ENCODE results near the gene DZIP3.

DZIP3 gene

GRCh38 chr3:108599677-108600409, 10.3 kb downstream of the DZIP3 start:
- TF ChIP-seq EZH2phosphoT487 (IDR thresholded peaks at IDR 0.05; ENCODE audit: borderline replicate concordance) (no peak), CTCF (conservative IDR thresholded peaks at IDR 0.05; ENCODE audit: low read length) (no peak)
- no peak overlapping the region for H3K4me2 ChIP-seq (ENCODE audit: low read depth, low read length, poor library complexity, severe bottlenecking)
- H2AFZ ChIP-seq (ENCODE audit: low read length) = 0 out of 2 replicates have a peak overlapping the region, but pooled peaks have one; percentile 7
- no peaks in the 10 kb centered on the region for H3K79me2 ChIP-seq (ENCODE audit: insufficient read depth, low read length)
- no peaks in the 10 kb centered on the region for H3K27me3 ChIP-seq (ENCODE audit: insufficient read depth, low read length, poor library complexity, severe bottlenecking)
- H3K36me3 ChIP-seq (ENCODE audit: insufficient read depth, low read length) = no peaks in the 10 kb centered on the region
- no peaks in the 10 kb centered on the region for H4K20me1 ChIP-seq (ENCODE audit: insufficient read depth, low read length, poor library complexity, severe bottlenecking)
- H3F3A ChIP-seq (ENCODE audit: low read depth) = peaks cover 6% of the 10 kb centered on the region; the same call in 1 of the 2 replicates
- H3K9me3 ChIP-seq (ENCODE audit: insufficient read depth, low read depth, low read length) = no peaks in the 10 kb centered on the region
- H3K9ac ChIP-seq (ENCODE audit: low read depth, low read length, poor library complexity, severe bottlenecking) = no peak overlapping the region
- H3K4me3 ChIP-seq (ENCODE audit: low read length, poor library complexity, severe bottlenecking) = no peak overlapping the region
- H3K9me2 ChIP-seq (replicated peaks; ENCODE audit: low read depth, low read length) = no peaks in the 10 kb centered on the region
- H3K4me1 ChIP-seq (ENCODE audit: insufficient read depth, low read length, poor library complexity, severe bottlenecking) = peaks cover 34% of the 10 kb centered on the region

- Histone ChIP-seq H3K9ac (ENCODE audit: low read depth, low read length, poor library complexity, severe bottlenecking) (no peak overlapping the region), H3K4me2 (ENCODE audit: low read depth, low read length, poor library complexity, severe bottlenecking) (peak overlapping the region; percentile 49), H2AFZ (ENCODE audit: low read length) (no peak overlapping the region), H3K9me3 (ENCODE audit: insufficient read depth, low read depth, low read length) (no peaks in the 10 kb centered on the region), H3K27me3 (ENCODE audit: insufficient read depth, low read length, poor library complexity, severe bottlenecking) (no peaks in the 10 kb centered on the region), H3K4me1 (ENCODE audit: insufficient read depth, low read length, poor library complexity, severe bottlenecking) (peaks cover 43% of the 10 kb centered on the region), H3K79me2 (ENCODE audit: insufficient read depth, low read length) (no peaks in the 10 kb centered on the region), H3K36me3 (ENCODE audit: insufficient read depth, low read length) (no peaks in the 10 kb centered on the region), H3F3A (ENCODE audit: low read depth) (peaks cover 2% of the 10 kb centered on the region; the same call in 1 of the 2 replicates), H3K9me2 (replicated peaks; ENCODE audit: low read depth, low read length) (no peaks in the 10 kb centered on the region), H4K20me1 (ENCODE audit: insufficient read depth, low read length, poor library complexity, severe bottlenecking) (no peaks in the 10 kb centered on the region), H3K4me3 (ENCODE audit: low read length, poor library complexity, severe bottlenecking) (no peak overlapping the region)
- TF ChIP-seq EZH2phosphoT487 (IDR thresholded peaks at IDR 0.05; ENCODE audit: borderline replicate concordance) = no peak
- TF ChIP-seq CTCF (conservative IDR thresholded peaks at IDR 0.05; ENCODE audit: low read length) = no peak
These were observed 12.9 kb downstream of the DZIP3 start for GRCh38 chr3:108602249-108602934.

- Histone ChIP-seq H3K9ac (ENCODE audit: low read depth, low read length, poor library complexity, severe bottlenecking) (no peak overlapping the region), H3K4me2 (ENCODE audit: low read depth, low read length, poor library complexity, severe bottlenecking) (peak overlapping the region; percentile 49), H3K9me3 (ENCODE audit: insufficient read depth, low read depth, low read length) (no peaks in the 10 kb centered on the region), H3F3A (ENCODE audit: low read depth) (peaks cover 2% of the 10 kb centered on the region; the same call in 1 of the 2 replicates), H3K79me2 (ENCODE audit: insufficient read depth, low read length) (no peaks in the 10 kb centered on the region), H3K36me3 (ENCODE audit: insufficient read depth, low read length) (no peaks in the 10 kb centered on the region), H3K9me2 (replicated peaks; ENCODE audit: low read depth, low read length) (no peaks in the 10 kb centered on the region), H3K4me3 (ENCODE audit: low read length, poor library complexity, severe bottlenecking) (no peak overlapping the region), H2AFZ (ENCODE audit: low read length) (no peak overlapping the region), H3K27me3 (ENCODE audit: insufficient read depth, low read length, poor library complexity, severe bottlenecking) (no peaks in the 10 kb centered on the region), H4K20me1 (ENCODE audit: insufficient read depth, low read length, poor library complexity, severe bottlenecking) (no peaks in the 10 kb centered on the region), H3K4me1 (ENCODE audit: insufficient read depth, low read length, poor library complexity, severe bottlenecking) (peaks cover 43% of the 10 kb centered on the region)
- TF ChIP-seq EZH2phosphoT487 (IDR thresholded peaks at IDR 0.05; ENCODE audit: borderline replicate concordance) (no peak), CTCF (conservative IDR thresholded peaks at IDR 0.05; ENCODE audit: low read length) (no peak)
These were observed 13.4 kb downstream of the DZIP3 start for GRCh38 chr3:108602935-108603294.

All from Loucy (cell line).